GM19099 (cell line): ENCODE results near the gene SNX30.

Source experiments
- POLR2A ChIP-seq: IDR thresholded peaks from 3 replicates; pipeline ENCODE4 v1.6.1; 2011; ENCODE audit warnings: low read depth; ENCODE audit not compliant: insufficient read length; ENCODE audit errors: extremely low read depth

Gene SNX30

GRCh38 chr9:112823257-112823656 is 72.7 kb downstream of the SNX30 start:
- TF ChIP-seq POLR2A, result no peak

DNA sequence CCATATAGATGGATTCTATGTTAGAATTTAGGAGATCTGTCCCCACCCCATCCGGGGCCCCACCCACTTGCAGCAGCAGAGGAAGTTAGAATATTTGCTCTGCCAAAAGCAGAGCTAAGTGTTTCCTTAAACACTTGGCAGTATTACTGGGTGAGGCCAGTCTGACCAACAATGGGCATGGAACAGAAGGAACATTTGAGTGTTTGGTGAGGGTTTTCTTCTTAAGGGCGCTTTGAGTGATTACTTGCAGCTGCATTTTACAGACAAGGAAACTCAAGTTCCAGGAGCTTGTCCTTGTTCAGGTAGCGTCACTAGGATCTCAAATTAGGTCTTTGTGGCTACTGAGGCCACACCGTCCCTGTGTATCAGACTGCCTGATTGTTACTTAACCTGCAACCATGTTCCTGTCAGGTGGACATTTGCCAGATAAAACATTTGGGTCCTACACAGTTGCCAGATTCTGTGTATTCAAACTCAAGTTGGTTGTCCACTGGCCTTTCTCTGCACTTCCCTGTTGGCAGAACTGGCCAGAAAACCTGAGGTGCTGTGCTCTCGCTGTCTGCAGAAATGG is 80.8 kb downstream of the SNX30 start:
- TF ChIP-seq POLR2A, result no peak

DNA sequence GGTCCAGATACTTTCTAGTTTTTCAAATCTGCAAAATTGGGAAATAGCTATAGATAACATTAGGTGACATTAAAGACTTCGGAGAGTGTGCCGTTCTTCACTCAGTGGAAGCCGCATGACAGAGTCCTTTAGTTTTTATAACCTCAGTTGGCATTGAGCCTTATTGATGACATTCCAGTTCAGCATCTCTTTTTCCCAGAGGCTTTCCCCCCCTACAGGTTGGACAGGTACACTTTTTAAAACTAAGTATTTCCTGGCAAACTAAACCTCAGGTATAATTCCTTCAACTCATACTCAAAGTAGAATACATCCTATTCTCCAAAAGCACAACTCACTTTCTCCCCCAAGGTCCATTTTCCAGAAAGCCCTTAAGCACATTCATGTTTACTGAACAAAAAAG is 81.4 kb downstream of the SNX30 start:
- TF ChIP-seq POLR2A, result no peak

DNA sequence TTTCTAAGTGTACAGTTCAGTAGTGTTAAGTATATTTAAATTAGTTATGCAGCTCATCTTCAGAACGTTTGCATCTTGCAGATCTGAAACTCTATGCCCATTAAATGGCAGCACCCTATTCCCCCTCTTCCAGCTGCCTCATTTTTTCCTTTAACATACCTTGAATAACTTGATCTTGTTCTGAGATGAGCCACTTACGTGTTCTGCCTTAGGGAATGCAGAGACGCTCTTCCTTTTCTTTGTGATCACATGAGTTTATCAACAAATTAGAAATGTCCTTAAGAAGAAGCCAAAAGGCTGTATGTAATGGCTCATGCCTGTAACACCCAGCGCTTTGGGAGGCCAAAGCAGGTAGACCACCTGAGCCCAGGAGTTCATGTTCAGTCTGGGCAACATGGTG is 82.5 kb downstream of the SNX30 start:
- TF ChIP-seq POLR2A, result no peak

DNA sequence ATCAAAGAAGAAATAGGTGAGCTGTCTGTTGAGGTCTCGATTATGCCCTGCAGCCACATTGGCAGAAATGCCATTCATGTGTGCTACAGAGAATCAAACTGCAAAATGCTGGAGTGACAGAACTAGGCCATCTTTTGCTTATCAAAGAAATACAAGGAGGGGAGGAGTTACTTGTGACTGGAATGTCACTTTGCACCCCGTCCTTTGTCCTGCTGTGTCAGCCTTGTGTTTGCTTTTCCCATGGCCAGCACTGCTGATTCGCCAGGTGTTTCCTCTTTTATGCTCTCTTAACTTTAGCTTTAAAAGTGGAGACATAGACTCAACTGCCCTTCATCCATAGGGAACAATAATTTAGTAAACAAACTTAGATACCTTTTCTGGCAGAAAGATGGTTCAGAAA is 85.8 kb downstream of the SNX30 start:
- TF ChIP-seq POLR2A, result no peak

GRCh38 chr9:112838342-112838741 is 87.8 kb downstream of the SNX30 start:
- TF ChIP-seq POLR2A, result no peak

GRCh38 chr9:112839331-112839730 is 88.8 kb downstream of the SNX30 start:
- no peak for TF ChIP-seq POLR2A

- no peak for TF ChIP-seq POLR2A
Measured at GRCh38 chr9:112841261-112841660, 90.7 kb downstream of the SNX30 start.

DNA sequence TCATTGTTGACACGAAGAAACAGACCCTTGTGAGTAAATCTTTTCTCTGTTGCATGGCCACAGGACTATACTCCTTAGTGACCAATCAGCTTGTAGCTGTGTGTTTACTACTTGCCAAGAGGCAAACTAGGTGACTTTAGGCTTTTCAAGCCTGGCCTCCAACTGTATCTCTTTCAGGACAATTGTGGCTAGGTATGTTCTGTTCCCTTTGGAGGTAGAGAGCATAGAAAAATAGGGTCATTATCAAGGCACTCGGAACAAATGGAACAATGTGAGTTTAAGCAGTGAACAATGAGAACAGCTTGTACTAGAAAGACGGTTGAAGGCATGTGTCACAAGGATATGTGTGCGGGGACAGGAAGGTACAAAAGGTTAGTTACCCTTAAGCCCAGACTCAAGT is 92.0 kb downstream of the SNX30 start:
- TF ChIP-seq POLR2A, result no peak

DNA sequence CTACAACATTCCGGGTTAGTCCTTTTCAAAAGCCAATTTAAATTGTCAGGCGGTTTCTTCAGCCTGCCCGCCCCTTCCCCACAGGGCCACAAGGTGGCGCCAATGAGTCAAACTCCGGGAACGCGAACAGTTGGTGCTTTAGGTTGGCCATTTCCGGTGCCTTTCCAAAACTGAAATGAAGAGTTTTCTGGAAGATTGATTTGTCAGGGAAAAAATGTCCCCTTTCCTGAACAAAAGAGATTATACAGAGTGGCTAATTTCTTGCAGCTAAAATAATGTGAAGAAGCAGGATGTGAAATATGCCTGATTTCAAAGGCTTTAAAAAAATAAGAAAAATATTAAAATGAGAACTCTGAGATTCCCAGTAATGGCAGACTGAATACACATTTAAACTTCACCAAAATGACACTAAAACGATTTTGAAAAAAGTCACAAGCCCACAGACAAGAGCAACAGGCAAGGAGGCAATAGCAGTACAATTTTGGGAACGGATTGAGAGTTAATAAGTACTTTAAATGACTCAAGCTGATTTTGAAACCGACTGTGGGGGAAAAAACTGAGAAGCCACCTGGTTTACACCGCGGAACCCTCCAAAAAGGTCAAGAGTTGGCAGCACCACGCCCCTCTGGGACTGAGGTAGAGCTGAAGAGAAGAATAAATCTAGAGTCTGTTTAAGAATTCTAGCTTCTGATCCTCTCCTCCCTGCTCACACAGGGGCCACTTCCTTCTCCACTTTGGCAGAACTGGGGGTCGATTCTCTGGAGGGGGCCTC is 94.4 kb downstream of the SNX30 start:
- no peak for TF ChIP-seq POLR2A

GRCh38 chr9:112846528-112847488 is 96.2 kb downstream of the SNX30 start:
- TF ChIP-seq POLR2A, result no peak

DNA sequence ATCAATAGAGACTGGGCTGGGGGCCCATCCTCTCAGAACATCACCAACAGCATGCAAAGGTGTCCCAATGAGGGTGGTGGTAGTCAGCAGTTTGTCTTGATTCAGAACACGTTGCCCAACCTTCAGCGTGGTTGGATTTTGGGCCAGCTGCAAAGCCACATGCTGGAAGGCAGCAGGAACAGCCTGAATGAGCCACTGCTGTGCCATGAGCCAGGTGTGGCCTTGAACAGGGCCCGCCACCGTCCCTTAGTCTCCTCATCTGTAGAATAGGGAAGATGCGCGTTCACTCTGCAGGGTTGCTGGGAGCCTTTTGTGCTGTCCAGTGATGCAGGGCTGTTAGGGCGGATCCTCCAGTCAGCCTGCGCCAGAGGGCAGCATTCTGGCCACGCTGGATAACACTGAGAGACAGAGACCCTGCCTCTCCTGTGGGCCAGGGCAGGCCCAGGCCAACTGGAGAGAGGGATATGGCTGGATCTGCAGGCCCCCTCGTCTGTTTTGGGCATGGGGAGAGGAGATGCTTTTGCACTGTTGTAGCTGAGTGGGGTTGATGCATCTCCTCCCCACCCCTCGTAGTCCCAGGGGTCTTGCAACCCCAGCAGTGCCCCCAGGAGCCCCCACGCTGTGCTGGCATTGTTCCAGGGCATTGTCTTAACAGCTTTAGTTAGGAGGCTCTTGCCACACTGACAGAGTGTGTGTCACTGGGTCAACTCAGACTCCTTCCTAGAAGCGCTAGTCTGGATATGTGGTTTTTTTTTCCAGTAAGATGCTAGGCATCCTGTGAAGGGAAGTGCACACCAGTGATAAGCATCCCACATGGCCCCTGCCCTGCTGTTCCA is 98.0 kb downstream of the SNX30 start:
- TF ChIP-seq POLR2A, result no peak

DNA sequence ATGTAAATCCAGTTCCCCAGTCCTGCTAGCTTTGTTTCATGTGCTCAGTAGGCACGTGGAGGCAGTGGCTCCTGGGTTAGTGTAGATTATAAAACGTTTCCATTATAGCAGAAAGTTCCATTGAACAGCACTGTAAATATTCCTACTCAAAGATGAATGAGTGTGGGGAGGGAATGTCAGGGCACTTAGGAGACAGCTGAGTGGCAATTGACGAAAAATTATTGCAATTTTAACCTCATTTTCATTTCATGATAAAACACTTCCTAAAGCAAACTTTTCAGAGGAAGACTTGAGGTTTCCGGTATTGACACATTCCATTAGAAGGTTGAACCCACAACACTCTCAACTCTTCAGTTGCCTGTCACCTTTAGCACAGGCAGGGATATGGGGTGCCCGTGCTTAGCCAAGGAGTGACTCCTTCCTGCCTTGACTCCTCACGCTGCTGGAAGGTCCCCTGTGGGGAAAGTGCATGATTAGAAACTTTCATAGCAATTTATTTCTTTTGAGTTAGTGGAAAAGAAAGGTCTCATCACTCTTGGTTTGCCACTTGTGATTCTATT is 98.9 kb downstream of the SNX30 start:
- TF ChIP-seq POLR2A, result no peak

GRCh38 chr9:112850840-112851239 is 100.3 kb downstream of the SNX30 start:
- no peak for TF ChIP-seq POLR2A
